Smooth muscle cell (in vitro differentiated cells): ENCODE data around the gene MSL2. TPM values are rescaled to one million over a fixed set of nuclear protein-coding genes. Genes with fewer than 3 reads are reported as not detected.

ENCODE experiments used
- DNase-seq: peaks from one replicate; lab custom pipeline; 2025; ENCODE audit not compliant: unreplicated experiment; lab: John Stamatoyannopoulos, UW
- H2AFZ ChIP-seq: fragments of 200-600 bp; sonication (generic); 2 replicates; pipeline ENCODE4 v1.6.0; 2016; ENCODE audit warnings: antibody characterized with exemption, low read depth, mild to moderate bottlenecking
- H3F3A ChIP-seq: fragments of 200-600 bp; sonication (generic); 2 replicates; pipeline ENCODE4 v1.6.0; 2017; ENCODE audit warnings: antibody characterized with exemption, low read depth
- H3K27ac ChIP-seq: fragments of 200-600 bp; sonication (generic); 2 replicates; pipeline ENCODE4 v1.5.1; 2016; ENCODE audit warnings: low read depth, mild to moderate bottlenecking
- H3K27me3 ChIP-seq: fragments of 200-600 bp; sonication (generic); 2 replicates; pipeline ENCODE4 v1.6.1; 2016; ENCODE audit warnings: low read depth, mild to moderate bottlenecking
- H3K36me3 ChIP-seq: fragments of 200-600 bp; sonication (generic); 2 replicates; pipeline ENCODE4 v1.5.1; 2016; ENCODE audit warnings: low read depth
- H3K4me1 ChIP-seq: fragments of 200-600 bp; sonication (generic); 2 replicates; pipeline ENCODE4 v1.5.1; 2016; ENCODE audit warnings: low read depth
- H3K4me2 ChIP-seq: fragments of 200-600 bp; sonication (generic); 2 replicates; pipeline ENCODE4 v1.6.0; 2016; ENCODE audit warnings: mild to moderate bottlenecking
- H3K4me3 ChIP-seq: fragments of 200-600 bp; sonication (generic); 2 replicates; pipeline ENCODE4 v1.5.1; 2016; ENCODE audit warnings: mild to moderate bottlenecking
- H3K79me2 ChIP-seq: fragments of 200-600 bp; sonication (generic); 2 replicates; pipeline ENCODE4 v1.6.0; 2016; ENCODE audit warnings: low read depth, mild to moderate bottlenecking
- H3K9ac ChIP-seq: fragments of 200-600 bp; sonication (generic); 2 replicates; pipeline ENCODE4 v1.6.0; 2016; ENCODE audit warnings: low read depth
- H3K9me3 ChIP-seq: fragments of 200-600 bp; sonication (generic); replicated peaks from 2 replicates; pipeline ENCODE4 v1.5.1; 2016; ENCODE audit warnings: low read depth
- H4K20me1 ChIP-seq: fragments of 200-600 bp; sonication (generic); 2 replicates; pipeline ENCODE4 v1.6.0; 2016; ENCODE audit warnings: low read depth
- CTCF ChIP-seq: fragments of 200-600 bp; sonication (generic); IDR thresholded peaks from 2 replicates; pipeline ENCODE4 v1.5.1; 2017; ENCODE audit warnings: borderline replicate concordance, mild to moderate bottlenecking, antibody characterized with exemption; ENCODE audit not compliant: insufficient read depth, poor library complexity, severe bottlenecking
- WGBS: methylation state at CpG from one replicate; pipeline ENCODE4 v1.1.7; 2016; ENCODE audit warnings: low lambda C conversion rate; 5-methylcytosine and 5-hydroxymethylcytosine counted together
- polyA plus RNA-seq: library from polyadenylated mRNA; unstranded; fragments of >200 nt; fragmentation: Nextera tagmentation; extraction: Ambion mirVana; gene quantifications from 2 replicates; pipeline ENCODE4 v1.2.1, GENCODE V29; 2016
- total RNA-seq: library from RNA; depleted of rRNA; stranded (reverse); fragments of >200 nt; gene quantifications from 2 replicates; pipeline ENCODE4 v1.2.3, GENCODE V29; 2014

MSL2 gene
- total and polyA plus RNA-seq, 2 experiments from 2014 or later, result 5.7 to 39.9 TPM

- Histone ChIP-seq H3K4me1 (no peaks in the 10 kb centered on the region), H4K20me1 (peaks cover 37% of the 10 kb centered on the region), H3K36me3 (no peaks in the 10 kb centered on the region), H3K27ac (peak overlapping the region; percentile 83), H3K4me3 (no peak overlapping the region), H3K9me3 (no peaks in the 10 kb centered on the region), H3K27me3 (no peaks in the 10 kb centered on the region), H3K4me2 (peak overlapping the region; percentile 16), H3K79me2 (peaks cover 19% of the 10 kb centered on the region), H3K9ac (peak overlapping the region; percentile 61), H2AFZ (no peak overlapping the region), H3F3A (peaks cover 7% of the 10 kb centered on the region)
- WGBS, result 24% methylated on average over 3 of the region's 3 CpGs
- no peak for TF ChIP-seq CTCF
- DNase-seq, result no peak
Measured at GRCh38 chr3:136142592-136142991, 53.5 kb downstream of the MSL2 start.

DNA sequence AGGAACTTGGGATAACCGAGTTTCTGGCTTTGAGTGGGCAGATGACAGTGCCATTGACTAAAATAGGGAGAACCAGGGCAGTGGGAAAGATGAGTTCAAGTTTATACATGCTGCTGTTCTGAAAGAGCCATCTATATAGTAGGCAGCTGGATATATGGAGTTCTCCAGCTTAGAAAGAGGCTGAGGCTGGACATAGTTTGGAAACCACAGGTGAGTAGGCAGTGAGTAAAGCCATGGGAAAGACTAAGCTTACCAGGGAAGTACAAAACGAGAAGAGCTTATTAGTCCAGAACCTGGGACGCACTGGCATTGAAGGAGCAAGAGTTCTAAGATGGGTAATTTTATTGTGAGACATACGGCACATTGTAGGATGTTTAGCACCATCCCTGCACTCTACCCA is 54.2 kb downstream of the MSL2 start:
- no peak overlapping the region for H2AFZ ChIP-seq
- no peak for TF ChIP-seq CTCF
- 75% methylated on average over 4 of the region's 4 CpGs for WGBS
- peak overlapping the region; percentile 83 for H3K27ac ChIP-seq
- H3K9ac ChIP-seq, result peak overlapping the region; percentile 61
- peaks cover 30% of the 10 kb centered on the region for H4K20me1 ChIP-seq
- H3F3A ChIP-seq, result peaks cover 7% of the 10 kb centered on the region
- H3K79me2 ChIP-seq, result peaks cover 12% of the 10 kb centered on the region
- no peak for DNase-seq
- no peaks in the 10 kb centered on the region for H3K36me3 ChIP-seq
- no peak overlapping the region for H3K4me3 ChIP-seq
- no peaks in the 10 kb centered on the region for H3K27me3 ChIP-seq
- no peaks in the 10 kb centered on the region for H3K4me1 ChIP-seq
- peak overlapping the region; percentile 16 for H3K4me2 ChIP-seq
- no peaks in the 10 kb centered on the region for H3K9me3 ChIP-seq

- Histone ChIP-seq H3K9me3 (no peaks in the 10 kb centered on the region), H3K9ac (peak overlapping the region; percentile 61), H3K27me3 (no peaks in the 10 kb centered on the region), H3K4me3 (no peak overlapping the region), H3K4me1 (no peaks in the 10 kb centered on the region), H3F3A (peaks cover 7% of the 10 kb centered on the region), H4K20me1 (peaks cover 24% of the 10 kb centered on the region), H3K4me2 (peak overlapping the region; percentile 16), H3K27ac (peak overlapping the region; percentile 83), H3K36me3 (no peaks in the 10 kb centered on the region), H3K79me2 (peaks cover 7% of the 10 kb centered on the region), H2AFZ (no peak overlapping the region)
- TF ChIP-seq CTCF, result no peak
- DNase-seq, result no peak
Measured at GRCh38 chr3:136141291-136141785, 54.8 kb downstream of the MSL2 start.

GRCh38 chr3:136136454-136136853 is 59.7 kb downstream of the MSL2 start:
- Histone ChIP-seq H3K4me3 (no peak overlapping the region), H3K27me3 (no peaks in the 10 kb centered on the region), H2AFZ (no peak overlapping the region), H3K9me3 (no peaks in the 10 kb centered on the region), H3K79me2 (no peaks in the 10 kb centered on the region), H3K4me1 (no peaks in the 10 kb centered on the region), H3F3A (peaks cover under 1% of the 10 kb centered on the region), H3K27ac (no peak overlapping the region), H4K20me1 (no peaks in the 10 kb centered on the region), H3K36me3 (no peaks in the 10 kb centered on the region), H3K9ac (no peak overlapping the region), H3K4me2 (no peak overlapping the region)
- DNase-seq, result no peak
- no peak for TF ChIP-seq CTCF
- 83% methylated on average over 2 of the region's 2 CpGs for WGBS
